GM21619 (cell line): ENCODE results near the gene ARHGAP23.
"Not testable (repeated sequence)": the region's sequence is repeated elsewhere in the genome, so short reads cannot be mapped to it uniquely, and the experiment has no call there.

ENCODE experiments used
- ATAC-seq: cut with Tn5 transposase; IDR thresholded peaks from one replicate; pipeline ENCODE4 v1.9.1; 2021; ENCODE audit not compliant: unreplicated experiment

Gene ARHGAP23

DNA sequence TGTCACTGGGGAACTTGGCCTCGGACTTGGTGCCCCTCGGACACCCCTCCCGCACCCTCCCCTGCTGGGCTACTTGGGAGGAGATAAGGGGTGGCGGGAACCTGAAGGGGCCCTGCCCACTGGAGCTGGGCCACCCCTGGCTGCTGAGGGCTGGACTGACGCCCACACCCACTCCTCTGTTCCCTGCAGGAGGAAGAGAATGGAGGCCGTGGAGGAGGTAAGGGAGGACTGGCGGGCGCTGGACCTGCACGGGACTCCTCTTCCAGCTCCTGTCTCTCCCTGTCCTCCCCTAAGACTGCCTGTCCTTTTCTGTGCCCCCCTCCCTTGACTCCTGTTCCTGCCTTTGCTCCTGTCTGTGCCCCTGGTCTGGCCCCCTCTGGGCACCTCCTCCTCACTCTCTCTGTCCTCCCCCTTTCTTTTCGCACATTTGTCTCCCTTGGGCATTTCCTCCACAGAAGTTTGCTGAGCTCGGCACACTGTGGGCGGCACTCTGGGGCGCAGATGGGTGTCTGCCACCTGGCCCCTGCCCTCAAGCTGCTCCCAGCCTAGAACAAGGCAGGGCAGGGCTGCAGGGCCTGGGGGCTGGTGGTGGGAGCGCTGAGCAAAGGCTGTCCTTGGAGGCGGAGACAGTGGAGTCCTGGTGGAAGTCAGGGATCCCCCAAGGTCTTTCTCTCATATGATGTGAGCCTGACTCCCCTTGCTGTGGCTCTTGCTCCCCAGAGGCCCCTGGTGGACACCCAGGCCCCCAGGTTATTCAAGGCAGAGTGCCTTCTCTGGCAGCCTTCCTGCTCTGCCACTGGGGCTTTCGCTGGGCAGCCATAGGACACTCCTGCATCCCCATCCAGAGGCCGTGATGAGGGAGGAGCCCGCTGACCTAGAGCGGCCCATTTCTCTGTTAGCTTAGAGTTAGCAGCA lies 32.7 kb downstream of the ARHGAP23 start:
- ATAC-seq = no peak

DNA sequence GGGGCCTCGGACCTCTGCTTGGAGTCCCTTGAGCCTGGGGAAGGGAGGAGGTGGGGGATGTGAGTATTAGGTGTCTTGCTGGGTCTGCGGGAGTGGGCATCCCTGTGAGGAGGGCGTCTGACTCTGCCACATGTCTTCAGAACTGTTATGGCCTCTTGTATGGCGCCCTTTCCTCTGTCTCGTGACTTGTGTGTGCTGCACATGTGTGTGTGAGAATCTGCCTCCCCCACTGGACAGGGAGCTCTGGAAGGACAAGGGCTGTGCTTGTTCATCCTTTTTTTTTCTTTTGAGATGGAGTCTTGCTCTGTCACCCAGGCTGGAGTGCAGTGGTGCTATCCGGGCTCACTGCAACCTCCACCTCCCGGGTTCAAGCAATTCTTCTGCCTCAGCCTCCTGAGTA lies 33.4 kb downstream of the ARHGAP23 start:
- ATAC-seq = no peak

DNA sequence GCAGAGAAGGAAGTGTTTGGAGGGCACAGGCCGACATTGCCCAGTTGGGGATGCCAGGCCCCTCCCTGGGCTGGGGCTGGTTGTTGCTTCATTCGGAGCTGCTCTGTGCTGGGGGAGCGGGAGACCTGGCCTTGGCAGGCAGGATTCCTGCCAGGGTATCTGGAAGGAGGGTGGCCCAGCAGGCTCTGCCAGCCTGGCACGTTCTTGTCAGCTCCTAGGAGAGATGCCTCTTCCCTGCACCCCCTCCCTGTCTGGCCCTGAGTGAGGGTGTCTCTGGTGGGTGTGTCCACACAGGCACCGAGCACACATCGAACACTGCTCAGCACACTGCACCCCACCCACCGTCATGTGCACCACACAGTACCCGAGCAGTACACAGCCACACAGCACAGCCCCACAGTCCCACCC lies 35.2 kb downstream of the ARHGAP23 start:
- ATAC-seq = no peak

DNA sequence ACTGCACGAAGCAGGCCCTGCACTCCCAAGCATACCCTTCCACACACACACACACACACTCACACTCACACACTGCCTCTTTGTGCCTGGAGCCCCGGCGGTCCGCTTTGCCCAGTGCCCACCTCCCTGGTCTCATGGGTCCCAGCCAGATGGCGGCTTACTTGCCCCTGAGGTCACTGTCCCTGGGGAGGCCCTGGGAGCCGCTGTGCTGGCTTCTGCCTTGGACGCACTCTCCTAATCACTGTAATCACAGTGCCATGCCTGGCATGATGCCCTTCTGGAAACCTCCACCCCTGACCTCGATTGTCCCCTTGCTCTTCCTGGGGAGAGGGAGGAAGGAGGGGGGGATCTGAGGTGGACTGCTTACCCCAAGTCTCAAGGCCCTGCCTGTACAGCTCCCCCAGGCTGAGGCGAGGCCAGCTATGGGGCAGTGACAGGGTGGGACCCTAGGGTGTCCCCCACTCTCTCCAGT lies 36.0 kb downstream of the ARHGAP23 start:
- ATAC-seq = no peak

DNA sequence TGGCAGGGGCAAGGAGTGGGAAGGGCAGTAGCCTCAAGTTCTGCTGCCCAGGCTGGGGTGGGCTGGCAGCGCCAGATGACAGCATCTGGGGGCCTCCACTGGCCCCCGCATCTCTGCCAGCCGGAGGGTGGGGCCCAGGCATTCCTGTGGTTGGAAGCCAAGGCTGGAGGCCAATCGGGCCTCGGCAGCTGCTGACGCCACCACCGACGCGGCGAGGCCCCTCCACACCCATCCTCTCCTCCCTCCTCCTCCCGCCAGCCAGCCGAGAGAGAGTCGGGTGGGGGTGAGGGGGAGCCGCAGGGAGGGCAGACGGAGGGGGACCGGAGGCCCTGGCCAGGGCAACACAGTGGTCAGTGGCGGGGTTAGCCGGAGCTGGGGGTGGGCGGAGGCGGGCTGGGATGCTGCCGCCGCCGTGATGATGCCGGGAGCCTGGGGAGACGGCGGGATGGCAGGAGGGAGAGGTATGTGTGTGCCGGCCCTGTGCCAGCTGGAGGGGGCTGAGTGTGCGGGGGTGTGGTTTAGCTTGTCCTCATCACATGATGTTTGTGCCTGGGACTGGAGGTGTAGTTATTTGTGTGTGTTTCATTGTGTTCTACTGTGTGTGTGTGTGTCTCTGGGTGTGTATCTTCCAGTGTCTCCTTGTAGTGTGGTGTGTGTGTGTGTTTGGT lies 36.6 kb downstream of the ARHGAP23 start:
- no peak for ATAC-seq

DNA sequence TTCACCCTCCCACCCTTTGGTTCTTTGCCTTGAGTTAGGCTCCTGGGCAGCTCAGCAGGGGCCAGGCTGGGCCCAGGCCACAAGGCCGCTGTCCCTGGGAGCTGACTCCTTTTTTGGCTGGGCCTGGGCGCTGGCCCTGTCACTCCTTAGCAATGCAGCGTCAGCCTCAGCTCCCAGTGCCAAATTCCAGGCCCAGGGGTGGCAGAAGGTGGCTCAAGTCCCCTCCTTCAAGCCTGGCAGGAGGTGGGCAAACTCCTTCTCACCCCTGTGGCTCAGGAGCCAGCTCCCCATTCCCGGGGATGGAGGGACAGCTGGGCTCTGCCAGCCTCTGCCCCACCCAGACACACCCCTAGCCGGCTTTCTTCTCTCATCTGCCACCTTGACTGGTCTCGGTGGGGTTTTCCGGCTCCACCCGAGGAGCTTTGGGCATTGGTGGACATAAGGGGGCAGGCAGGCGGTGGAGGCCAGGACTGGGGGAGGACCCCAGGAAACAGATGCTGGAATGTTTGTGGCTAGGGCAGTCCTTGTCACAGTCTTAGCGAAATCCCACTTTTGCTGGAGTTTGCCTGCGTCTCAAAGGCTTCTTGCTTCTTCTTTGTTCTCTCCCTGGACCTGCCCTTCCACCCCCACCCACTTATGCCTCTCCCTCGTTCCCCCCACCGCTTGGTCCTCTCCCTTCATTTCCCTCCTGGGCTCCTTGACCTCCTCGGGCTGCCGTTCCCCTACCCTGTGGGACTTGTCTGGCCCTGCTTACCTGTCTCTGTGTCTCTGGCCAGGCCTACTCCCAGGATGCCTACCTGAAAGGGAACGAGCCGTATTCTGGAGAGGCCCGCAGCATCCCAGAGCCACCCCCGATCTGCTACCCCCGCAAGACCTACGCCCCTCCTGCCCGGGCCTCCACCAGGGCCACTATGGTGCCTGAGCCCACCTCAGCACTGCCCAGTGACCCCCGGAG lies 37.4 kb downstream of the ARHGAP23 start:
- no peak for ATAC-seq

DNA sequence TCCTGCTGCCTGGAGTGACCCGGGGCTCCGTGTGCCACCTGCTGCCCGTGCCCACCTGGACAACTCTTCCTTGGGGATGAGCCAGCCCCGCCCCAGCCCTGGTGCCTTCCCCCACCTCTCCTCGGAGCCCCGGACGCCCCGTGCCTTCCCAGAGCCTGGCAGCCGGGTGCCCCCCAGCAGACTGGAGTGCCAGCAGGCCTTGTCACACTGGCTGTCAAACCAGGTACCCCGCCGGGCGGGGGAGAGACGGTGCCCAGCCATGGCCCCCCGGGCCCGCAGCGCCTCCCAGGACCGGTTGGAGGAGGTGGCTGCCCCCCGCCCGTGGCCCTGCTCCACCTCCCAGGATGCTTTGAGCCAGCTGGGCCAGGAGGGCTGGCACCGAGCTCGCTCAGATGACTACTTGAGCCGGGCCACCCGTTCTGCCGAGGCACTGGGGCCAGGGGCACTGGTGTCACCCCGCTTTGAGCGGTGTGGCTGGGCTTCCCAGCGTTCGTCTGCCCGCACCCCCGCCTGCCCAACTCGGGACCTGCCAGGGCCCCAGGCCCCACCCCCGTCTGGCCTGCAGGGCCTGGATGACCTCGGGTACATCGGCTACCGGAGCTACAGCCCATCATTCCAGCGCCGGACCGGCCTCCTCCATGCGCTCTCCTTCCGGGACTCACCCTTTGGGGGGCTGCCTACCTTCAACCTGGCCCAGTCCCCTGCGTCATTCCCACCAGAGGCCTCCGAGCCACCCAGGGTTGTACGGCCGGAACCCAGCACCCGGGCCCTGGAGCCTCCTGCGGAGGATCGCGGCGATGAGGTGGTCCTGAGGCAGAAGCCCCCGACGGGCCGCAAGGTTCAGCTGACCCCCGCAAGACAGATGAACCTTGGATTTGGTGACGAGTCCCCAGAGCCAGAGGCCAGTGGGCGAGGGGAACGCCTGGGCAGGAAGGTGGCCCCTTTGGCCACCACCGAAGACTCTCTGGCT lies 38.4 kb downstream of the ARHGAP23 start:
- no peak for ATAC-seq

DNA sequence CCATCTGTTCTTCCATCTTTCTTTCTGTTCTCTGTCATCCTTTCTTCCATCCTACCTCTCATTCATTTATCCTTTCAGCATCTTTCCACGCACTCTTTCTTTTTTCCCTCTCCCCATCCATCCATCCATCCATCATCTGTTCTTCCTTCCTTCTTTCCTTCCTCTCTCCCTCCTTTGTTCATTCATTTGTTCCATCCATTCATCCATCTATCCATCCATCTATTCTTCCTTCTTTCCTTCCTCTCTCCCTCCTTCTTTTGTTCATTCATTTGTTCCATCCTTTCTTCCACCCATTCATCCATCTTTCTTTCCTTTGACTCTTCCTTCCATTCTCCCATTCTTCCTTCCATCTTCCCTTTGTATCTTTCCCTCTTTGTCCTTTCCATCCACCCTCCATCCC lies 39.2 kb downstream of the ARHGAP23 start:
- ATAC-seq = no peak

DNA sequence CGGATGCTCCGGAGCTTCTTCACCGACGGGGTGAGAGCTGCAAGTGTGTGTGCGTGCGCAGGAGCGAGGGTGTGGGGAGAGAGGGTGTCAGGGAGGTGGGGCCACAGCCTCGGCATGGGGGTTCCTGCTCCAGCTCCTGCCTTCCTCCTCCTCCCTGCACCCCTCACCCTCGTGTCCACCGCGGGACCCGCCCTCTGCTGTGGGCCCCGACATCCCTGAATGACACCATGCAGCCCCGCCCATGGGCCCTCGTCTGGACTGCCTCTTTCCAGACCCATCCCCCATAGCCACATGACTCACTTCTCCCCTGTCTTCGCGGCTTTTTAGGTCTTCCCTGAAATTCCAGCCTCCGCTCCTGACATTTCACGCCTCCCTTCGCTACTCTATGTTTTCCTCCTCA lies 41.6 kb downstream of the ARHGAP23 start:
- ATAC-seq = no peak

DNA sequence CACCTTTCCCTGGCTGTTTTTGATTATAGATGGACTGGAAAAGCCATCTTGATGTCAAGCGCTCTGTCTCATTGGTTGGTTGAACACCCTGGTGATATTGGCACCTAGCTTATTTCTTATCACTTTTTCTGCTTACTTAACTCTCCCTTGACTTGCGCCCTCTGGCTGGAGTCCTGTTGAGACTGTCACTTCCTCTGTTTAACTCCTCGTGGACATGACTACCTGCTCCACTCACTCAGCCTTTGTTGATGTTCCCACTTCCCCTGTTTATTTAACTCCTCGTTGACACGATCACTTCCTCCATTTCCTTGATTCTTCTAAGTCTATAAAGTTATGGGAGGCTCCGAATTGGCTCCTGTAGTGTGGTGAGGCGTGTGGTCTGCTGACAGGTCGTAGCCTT lies 43.0 kb downstream of the ARHGAP23 start:
- ATAC-seq = not testable (repeated sequence)

DNA sequence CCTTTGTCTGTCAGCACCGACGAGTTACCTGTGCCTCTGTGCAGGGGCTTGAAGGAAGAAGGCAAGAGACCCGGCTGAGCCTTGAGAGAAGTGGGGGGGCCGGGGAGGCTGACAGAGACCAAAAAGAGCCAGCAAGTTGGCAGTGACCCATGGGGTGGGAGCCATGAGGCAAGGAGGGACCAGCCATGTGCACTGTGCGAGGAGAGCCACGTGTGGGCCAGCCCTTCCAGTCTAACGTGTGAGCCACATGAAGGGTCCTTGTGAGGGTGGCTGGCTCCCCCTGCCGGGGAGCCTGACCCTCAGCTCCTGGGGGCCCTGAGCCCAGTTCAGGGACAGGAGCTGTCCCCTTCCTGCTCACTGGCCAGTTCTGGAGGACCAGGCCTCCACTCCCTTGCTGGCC lies 46.4 kb downstream of the ARHGAP23 start:
- ATAC-seq = not testable (repeated sequence)

DNA sequence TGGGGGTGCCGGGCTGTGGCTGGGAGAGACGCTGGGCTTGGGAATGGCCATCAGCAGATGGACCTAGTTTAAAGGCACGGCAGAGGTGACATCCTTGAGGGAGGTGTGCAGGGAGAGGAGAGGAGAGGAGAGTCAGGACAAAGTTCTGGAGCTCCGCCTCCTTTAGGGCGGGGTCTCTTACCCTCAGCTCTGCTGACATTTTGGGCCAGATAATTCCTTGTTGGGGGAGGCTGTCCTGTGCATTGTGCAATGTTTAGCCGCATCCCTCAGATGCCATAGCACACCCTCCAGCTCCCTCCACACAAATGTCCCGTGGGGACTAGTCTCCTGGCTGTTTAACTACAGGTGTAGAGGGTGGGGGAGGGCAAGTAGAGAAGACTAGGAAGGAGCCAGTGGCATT lies 48.3 kb downstream of the ARHGAP23 start:
- ATAC-seq = no peak

DNA sequence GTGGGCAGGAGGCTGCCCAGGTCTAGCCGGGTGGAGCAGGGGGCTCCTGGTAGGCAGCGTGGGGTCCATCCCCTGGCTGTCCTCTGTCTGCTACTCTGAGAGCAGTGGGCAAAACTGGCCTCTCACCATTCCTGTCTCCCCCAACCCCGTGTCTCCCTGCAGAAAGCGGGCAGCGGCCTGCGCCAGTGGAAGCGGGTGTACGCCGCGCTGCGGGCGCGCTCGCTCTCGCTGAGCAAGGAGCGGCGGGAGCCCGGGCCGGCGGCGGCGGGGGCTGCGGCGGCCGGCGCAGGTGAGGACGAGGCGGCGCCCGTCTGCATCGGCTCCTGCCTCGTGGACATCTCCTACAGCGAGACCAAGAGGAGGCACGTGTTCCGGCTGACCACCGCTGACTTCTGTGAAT lies 49.2 kb downstream of the ARHGAP23 start:
- not testable (repeated sequence) for ATAC-seq

DNA sequence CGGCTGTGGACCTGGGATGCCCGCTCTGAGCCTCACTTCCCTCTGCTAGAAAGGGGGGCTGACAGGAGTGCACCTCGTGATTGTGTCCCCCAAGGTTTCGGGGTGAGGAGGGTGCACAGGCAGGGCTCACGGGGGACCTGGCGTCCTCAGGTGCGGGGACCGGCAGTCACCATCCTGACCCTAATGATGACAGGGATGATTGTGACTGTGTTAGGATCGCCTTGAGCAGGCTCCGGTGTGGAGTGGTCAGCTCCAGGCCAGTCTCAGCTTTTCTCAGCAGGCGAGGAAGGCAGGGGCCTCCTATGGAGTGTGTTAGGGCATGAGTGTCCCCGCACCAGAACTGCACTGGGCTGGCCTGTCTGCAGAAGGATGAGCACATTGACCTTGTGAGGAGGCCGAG lies 49.7 kb downstream of the ARHGAP23 start:
- not testable (repeated sequence) for ATAC-seq

DNA sequence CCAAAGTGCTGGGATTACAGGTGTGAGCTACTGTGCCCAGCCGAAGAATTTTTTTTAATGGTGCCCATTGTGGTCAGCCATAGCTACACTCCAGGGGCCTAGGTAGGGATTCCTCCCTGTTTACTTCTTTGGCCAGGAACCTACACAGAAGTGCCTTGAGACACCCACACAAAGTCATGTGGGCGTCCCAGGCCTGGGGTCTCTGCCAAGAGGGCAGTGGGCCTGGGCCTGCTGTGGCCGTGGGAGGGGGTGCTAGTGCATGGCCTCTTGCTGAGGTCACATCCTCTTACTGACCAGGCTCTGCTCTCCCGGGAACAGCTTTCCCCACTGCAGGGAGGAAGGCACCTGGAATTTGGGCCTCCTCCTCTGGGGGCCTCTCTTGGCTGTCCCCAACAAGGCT lies 50.4 kb downstream of the ARHGAP23 start:
- not testable (repeated sequence) for ATAC-seq

DNA sequence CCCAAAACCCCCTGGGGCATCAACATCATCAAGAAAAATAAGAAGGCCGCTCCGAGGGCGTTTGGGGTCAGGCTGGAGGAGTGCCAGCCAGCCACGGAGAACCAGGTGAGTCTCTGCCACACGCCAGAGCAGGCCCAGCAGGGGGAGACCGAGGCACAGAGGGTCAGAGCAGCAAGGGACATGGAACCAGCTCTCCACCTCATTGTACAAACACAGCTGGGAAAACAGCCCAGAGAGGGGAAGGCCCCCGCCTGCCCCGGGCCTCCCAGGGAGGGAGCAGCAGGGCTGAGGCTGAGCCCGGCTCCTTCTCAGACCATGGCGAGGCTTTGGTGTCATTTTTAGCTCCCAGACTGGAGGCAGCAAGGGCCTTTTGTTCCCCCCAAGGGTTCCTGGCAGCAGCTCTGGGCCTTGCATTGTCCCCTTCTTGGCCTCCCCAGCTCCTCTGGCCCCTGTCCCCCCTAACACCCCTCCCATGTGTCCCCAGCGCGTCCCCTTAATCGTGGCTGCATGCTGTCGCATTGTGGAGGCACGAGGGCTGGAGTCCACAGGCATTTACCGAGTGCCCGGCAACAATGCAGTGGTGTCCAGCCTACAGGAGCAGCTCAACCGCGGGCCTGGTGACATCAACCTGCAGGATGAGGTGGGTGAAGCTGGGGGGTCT lies 53.9 kb downstream of the ARHGAP23 start:
- not testable (repeated sequence) for ATAC-seq

DNA sequence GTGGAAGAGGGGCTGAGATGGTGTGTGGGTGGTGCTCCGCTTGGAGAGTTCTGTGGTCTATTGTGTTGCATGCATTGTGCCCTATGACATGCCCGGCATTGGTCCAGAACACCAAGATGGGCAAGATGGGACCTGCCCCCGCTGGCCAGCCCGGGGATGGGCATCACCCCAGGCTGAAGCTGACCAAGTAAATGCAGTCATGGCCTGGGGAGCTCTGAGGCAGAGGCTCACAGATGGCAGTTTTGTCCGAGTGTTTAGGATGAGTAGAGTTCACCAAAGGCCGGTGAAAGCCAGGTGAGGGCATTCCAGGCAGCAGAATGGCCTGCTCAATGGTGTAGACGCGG lies 54.4 kb downstream of the ARHGAP23 start:
- not testable (repeated sequence) for ATAC-seq

DNA sequence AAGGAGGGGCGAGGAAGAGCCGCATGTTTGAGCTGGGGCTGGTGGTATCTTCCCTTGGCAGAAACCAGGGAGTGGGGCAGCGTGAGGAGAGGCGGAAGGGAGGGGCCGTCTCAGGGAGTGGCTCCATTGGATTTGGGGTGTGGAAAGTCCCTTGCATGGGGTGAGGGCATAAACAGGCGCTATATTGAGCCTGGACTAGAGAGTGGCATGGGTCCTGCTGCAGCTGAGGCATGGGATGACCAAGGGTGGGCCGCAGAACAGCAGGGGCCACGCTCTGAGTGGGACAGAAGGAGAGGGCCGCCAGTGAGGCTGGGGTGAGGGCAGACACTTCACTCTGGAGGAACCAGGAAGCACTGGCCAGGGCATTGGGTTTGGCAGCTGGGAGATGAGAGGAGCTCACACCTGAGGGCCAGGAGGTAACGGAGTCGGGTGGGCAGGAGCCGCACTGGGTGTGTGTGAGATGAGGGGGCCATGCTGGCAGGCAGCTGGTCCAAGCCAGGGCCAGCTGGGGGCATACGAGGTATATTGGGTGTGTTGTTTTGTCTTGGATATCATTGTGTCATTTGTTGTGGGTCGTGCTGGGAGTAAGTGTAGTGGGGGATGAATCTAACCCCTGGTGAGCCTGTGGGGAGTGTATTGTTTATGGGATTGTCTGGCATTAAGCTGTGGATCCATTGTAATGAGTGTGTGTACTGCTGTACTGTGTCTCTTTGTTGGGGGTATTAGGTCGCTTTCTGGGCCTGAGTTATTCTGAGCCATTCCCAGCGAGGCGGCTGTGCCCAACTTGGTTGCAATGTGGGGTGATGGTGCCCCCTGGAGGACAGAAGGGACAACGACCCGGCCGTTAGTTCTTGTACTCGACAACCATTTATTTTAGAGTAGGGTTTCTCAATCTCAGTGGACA lies 56.2 kb downstream of the ARHGAP23 start:
- not testable (repeated sequence) for ATAC-seq

DNA sequence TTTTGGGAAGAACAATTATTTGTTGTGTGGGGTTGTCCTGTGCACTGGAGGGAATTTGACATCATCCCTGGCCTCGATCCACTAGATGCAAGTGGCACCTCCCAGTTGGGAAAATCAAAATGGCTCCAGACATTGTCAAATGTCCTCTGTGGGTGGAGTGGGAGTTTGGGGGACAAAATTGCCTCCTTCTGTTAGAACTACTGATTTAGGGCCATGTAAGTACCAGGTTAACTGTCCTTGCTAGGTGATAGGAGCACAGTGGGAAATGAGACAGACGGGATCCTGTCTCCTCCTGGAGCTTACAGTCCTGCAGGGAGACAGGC lies 56.8 kb downstream of the ARHGAP23 start:
- no peak for ATAC-seq
